ENCODE data around the gene SPX. TPM values are rescaled to one million over a fixed set of nuclear protein-coding genes. Genes with fewer than 3 reads are reported as not detected.

SPX gene
- total RNA-seq, 1 experiment from 2014 or later: 328 TPM

DNA sequence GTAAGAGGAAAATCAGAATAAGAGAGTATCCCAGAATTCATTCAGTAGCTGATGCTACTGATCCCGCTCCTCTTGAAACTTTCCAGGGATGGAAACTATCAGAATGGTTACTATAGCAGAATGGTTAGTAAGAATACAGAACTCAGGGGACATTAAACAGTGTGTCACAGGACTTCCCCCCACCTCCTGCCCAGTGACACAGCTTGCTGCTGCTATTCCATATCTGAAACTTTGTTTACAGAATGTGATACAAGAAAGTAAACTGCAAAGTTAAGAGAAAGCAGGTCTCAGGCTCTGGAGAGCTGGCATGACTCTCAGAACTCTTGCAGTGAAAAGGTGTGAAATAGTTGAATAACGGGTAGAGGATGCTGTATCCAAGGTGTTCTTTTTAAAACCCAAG, 3.4 kb downstream of the SPX start:
- DNase-seq (ENCODE audit: extremely low read depth, low read depth): no peak

- DNase-seq (ENCODE audit: extremely low read depth, low read depth): no peak
Measured at GRCh38 chr12:21538061-21538653, 12.1 kb downstream of the SPX start.

GRCh38 chr12:21539797-21540196, 13.7 kb downstream of the SPX start:
- DNase-seq (ENCODE audit: extremely low read depth, low read depth): no peak

GRCh38 chr12:21541773-21542172, 15.7 kb downstream of the SPX start:
- DNase-seq (ENCODE audit: extremely low read depth, low read depth): no peak

DNA sequence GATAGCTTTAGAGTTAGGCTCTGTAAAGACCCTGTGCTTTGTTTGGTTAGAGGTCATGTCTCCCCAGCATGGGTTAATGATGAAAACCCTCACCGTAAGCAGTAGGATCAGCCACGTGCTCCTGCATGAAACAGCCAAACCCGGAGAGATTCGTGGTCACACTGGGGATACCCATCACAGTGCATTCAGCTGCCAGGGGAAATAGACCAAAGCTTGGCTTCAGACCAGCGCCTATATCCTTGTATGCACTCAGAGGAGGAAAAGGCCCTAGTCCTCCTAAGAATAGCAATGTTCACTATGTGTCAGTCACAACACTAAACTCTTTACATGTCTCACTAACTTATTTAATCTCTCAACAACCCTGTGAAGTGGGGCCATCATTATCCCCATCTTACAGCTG, 16.3 kb downstream of the SPX start:
- DNase-seq (ENCODE audit: extremely low read depth, low read depth): no peak

DNA sequence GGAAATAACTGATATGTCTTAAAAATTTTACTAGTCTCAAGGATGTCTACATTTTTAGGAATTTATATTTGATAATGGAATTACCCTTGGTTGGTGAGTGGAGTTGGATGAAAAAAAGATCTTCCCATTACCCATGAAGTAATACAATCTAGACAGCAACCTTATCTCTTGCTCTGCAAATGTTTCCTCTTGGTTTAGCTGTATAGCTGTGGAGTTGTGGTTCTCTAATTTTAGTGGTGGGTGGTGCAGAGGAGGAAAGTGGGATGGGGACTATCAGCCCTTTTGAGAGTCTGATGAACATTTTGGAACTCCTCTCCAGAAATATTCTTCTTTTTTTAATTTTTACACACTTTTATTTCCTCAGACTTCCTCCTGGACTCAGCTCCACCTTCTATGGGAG, 17.1 kb downstream of the SPX start:
- no peak for DNase-seq (ENCODE audit: extremely low read depth, low read depth)

- no peak for DNase-seq (ENCODE audit: extremely low read depth, low read depth)
Measured at GRCh38 chr12:21545557-21545956, 19.5 kb downstream of the SPX start.

DNA sequence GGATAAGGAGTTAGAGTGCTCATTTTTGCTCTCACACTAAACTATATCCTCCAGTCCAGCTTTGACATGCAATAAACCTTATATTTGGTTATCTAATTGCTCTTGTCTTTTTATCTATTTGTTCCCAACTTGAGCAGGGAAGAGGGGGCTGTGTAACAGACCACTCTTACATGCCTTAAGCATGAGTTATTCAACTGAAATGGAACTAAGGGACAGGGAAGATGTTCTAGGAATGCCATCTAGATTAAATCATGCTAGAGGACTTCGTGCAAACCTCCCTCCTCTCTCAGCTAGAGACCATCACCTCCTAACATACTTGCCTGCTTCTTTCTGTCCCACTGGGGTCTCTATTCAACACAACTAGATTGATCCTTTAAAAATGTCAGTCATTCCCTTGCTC, 20.6 kb downstream of the SPX start:
- no peak for DNase-seq (ENCODE audit: extremely low read depth, low read depth)

DNA sequence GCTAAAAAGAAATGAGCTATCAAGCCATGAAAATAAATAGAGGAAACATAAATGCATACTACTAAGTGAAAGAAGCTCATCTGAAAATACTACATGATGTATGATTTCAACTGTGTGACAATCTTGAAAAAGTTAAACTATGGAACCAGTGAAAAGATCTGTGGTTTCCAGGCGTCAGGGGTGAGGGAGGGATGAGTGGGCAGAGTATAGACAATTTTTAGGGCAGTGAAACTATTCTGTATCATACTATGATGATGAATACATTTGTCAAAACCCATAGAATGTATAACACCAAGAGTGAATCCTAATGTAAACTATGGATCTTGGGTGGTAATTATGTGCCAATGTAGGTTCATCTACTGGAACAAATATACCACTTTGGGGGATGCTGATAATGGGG, 21.3 kb downstream of the SPX start:
- no peak for DNase-seq (ENCODE audit: extremely low read depth, low read depth)

DNA sequence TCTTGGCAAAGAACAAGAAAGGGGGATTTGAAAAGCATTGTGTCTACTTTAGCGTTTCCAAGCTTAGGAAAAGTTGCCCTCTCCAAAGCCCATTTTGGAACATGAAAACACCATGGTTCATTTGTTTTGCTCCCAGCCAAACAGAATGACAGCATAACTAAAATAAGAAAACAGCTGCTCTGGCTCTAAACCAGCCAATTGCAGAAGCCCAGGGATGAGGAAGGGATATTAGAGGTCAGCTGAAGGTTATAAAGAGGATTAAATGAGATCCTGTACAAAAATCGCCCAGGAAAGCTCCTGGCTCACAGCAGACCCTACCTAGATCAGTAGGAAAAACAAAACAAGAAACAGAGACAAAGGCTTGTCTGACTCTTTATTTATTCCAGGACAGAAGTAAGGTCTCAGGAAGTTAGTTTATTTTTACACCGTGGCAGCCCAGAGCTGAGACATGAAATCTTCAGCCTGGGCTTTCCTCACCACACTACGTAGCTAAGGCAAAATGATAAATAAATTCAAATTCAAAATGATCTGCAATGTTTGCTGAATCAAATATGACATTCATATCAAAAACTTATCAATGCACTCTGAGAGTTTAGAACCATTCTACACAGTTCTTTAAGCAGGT, 25.9 kb downstream of the SPX start:
- DNase-seq (ENCODE audit: extremely low read depth, low read depth): no peak

GRCh38 chr12:21552635-21553328, 26.7 kb downstream of the SPX start:
- no peak for DNase-seq (ENCODE audit: extremely low read depth, low read depth)

- no peak for DNase-seq (ENCODE audit: extremely low read depth, low read depth)
Measured at GRCh38 chr12:21553329-21553675, 27.2 kb downstream of the SPX start.

- no peak for DNase-seq (ENCODE audit: extremely low read depth, low read depth)
Measured at GRCh38 chr12:21558100-21558679, 32.1 kb downstream of the SPX start.

DNA sequence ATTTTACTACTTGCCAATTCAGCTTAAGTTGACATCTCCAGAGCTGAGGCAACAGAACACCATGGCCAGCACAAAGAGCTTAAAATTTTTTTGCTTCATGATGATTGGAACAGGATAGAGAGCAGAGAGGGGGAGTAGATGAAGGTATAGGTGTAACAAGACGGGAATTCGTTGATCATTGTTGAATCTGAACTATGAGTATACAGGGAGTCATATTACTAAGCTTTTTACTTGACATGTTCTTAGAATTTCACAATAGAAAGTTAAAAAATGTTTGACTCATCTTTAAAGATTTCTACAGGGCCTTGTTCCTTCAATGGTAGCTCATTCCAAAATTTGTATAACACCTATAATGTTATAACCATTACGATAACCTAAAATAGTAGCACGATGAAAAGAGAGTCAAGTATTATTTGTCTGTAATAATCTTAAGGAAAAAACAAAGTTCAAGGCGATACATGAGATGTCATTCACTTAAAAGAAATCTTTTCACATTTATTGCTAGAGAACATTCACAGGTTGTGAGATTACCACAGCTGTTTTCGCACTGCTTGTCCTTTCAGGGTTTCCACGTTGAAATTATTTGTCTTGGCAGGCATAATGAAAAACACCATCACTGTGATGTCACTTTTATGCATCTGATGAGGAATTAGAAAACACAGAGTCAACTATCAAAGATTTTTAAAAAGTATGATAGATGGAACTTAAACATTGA, 33.9 kb downstream of the SPX start:
- DNase-seq (ENCODE audit: extremely low read depth, low read depth): peak; percentile 67

GRCh38 chr12:21561158-21561557, 35.1 kb downstream of the SPX start:
- peak; percentile 1 for DNase-seq (ENCODE audit: extremely low read depth, low read depth)

GRCh38 chr12:21562859-21563258, 36.8 kb downstream of the SPX start:
- DNase-seq (ENCODE audit: extremely low read depth, low read depth): no peak

DNA sequence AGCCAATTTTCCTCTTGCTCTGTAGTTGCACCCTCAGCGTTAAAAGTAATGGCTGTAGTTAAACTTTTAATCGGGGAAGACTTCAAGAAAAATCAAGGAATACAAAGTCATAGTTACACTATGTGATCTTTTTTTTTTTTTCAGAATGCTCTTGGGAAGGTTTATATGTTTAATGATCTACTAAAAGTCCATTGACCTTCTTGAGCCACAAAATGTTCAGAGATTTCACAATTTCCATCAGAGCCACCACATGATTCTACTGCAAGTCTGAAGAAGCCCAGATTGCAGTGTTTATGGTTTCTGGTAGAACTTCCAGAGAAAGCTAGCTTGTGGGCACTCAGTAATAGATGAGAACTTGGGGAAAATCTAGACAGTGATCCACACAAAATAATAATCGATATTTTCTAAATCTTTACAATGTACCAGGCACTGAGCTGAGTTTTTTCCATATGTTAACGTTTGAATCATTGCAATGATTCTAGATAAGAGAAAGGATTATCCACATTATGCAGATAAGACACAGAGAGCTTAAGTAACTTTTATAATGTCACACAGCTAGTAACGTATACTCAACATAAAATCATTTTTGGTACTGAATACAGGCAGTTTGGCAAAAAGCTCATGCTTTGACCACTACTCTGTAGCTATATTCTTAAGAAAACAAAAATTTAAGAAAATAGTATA, 40.3 kb downstream of the SPX start:
- DNase-seq (ENCODE audit: extremely low read depth, low read depth): no peak

DNA sequence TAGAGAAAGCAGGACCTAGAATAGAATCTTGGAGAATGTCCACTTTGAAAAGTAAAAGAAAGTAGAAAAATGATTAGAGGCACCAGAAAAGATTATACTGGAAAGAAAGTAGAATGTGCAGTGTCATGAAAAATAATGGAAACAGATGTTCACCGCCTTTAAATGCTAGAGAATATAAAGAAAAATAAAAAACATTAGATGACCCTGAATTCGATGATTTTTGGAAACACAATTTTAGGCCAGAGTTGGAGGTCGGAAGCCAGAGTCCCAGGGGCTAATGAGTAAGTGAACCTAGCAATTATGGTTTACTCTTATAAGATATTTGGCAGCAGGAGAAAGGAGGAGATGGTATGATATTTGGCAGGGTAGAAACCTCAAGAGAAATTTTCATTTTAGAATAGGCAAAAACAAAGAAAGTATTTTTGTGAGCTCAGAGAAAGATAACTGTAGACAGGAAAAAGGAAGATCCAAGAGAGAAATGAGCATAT, 40.9 kb downstream of the SPX start:
- DNase-seq (ENCODE audit: extremely low read depth, low read depth): no peak

DNA sequence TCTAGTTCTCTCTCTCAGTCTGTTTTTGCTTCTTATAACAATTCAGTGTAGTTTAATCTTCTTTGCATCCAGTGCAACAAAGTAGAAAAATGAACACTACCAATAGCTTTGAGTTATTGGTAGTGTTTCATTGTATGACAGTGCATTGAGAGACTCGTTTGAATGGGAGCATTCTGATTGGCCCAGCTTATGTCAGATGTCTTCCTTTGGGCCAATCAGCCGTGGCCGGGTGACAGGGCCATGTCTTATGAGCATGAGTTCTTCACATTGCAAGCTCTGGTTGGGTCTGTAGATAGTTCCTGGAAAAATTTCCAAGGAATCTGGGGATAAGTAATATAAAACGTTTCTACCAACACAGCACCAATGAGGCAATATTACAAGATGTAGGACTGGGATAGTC, 42.0 kb downstream of the SPX start:
- no peak for DNase-seq (ENCODE audit: extremely low read depth, low read depth)

GRCh38 chr12:21571046-21571445, 45.0 kb downstream of the SPX start:
- DNase-seq (ENCODE audit: extremely low read depth, low read depth): no peak

Data from NCI-H460 (cell line).